CD4-positive, alpha-beta memory T cell (primary cell): ENCODE results near the gene ZNF592. TPM values are rescaled to one million over a fixed set of nuclear protein-coding genes. Genes with fewer than 3 reads are reported as not detected.

ENCODE experiments used
- CTCF ChIA-PET: fragments of 350-600 bp; sonication (Branson Sonifier 250); formaldehyde crosslinking; loops from one replicate; lab custom pipeline; 2021; ENCODE audit warnings: inconsistent platforms; ENCODE audit not compliant: partially characterized antibody; lab: Charles Lee
- POLR2A ChIA-PET: fragments of 350-600 bp; sonication (Branson Sonifier 250); formaldehyde crosslinking; loops from one replicate; lab custom pipeline; 2021; ENCODE audit not compliant: partially characterized antibody; lab: Charles Lee
- DNase-seq, 5 donors: peaks; one replicate each; pipeline versions ENCODE4 v3.0.0 to v3.0.0-alpha.2; 2020 to 2022; ENCODE audit warnings: mixed read lengths in 1 of 5
- H3K27ac ChIP-seq: one replicate; pipeline ENCODE4 v1.7.0; 2013; ENCODE audit warnings: low read depth, low read length
- H3K27me3 ChIP-seq: 2 replicates; pipeline ENCODE4 v1.7.0; 2013; ENCODE audit warnings: mild to moderate bottlenecking, low read length, moderate library complexity; ENCODE audit not compliant: insufficient read depth
- H3K36me3 ChIP-seq: 2 replicates; pipeline ENCODE4 v1.7.0; 2013; ENCODE audit warnings: mild to moderate bottlenecking, low read length, moderate library complexity; ENCODE audit not compliant: insufficient read depth
- H3K4me1 ChIP-seq: 2 replicates; pipeline ENCODE4 v1.7.0; 2013; ENCODE audit warnings: mild to moderate bottlenecking, low read length, moderate library complexity; ENCODE audit not compliant: insufficient read depth
- H3K4me3 ChIP-seq, 2 donors: one replicate each; pipeline ENCODE4 v1.7.0; 2013; ENCODE audit warnings: low read length in 2 of 2, mild to moderate bottlenecking in 1 of 2
- H3K9me3 ChIP-seq, 2 donors: one replicate each; pipeline ENCODE4 v1.7.0; 2013; ENCODE audit warnings: low read length in 2 of 2, control low read depth in 1 of 2; ENCODE audit not compliant: control insufficient read depth in 1 of 2
- H3K27ac Mint-ChIP-seq, 7 donors: one replicate each; pipeline ENCODE4 v1.8.0; 2020 to 2021; ENCODE audit warnings: mixed read lengths in 7 of 7, mild to moderate bottlenecking in 6 of 7, inconsistent platforms in 3 of 7, moderate library complexity in 3 of 7
- H3K27me3 Mint-ChIP-seq, 2 donors: one replicate each; pipeline ENCODE4 v1.8.0; 2020 to 2021; ENCODE audit warnings: mixed read lengths in 2 of 2
- H3K36me3 Mint-ChIP-seq, 2 donors: one replicate each; pipeline ENCODE4 v1.8.0; 2020 to 2021; ENCODE audit warnings: mixed read lengths in 2 of 2, inconsistent platforms in 1 of 2, mild to moderate bottlenecking in 1 of 2
- H3K4me1 Mint-ChIP-seq, 4 donors: one replicate each; pipeline ENCODE4 v1.8.0; 2020 to 2021; ENCODE audit warnings: mixed read lengths in 4 of 4, mild to moderate bottlenecking in 1 of 4
- H3K4me3 Mint-ChIP-seq, 8 donors: one replicate each; pipeline ENCODE4 v1.8.0; 2020 to 2021; ENCODE audit warnings: mixed read lengths in 8 of 8, mild to moderate bottlenecking in 7 of 8, moderate library complexity in 6 of 8, inconsistent platforms in 3 of 8
- H3K9me3 Mint-ChIP-seq, 8 donors: one replicate each; pipeline ENCODE4 v1.8.0; 2020 to 2021; ENCODE audit warnings: mixed read lengths in 8 of 8, mild to moderate bottlenecking in 5 of 8, inconsistent platforms in 3 of 8, moderate library complexity in 1 of 8
- intact Hi-C: fragments of 100-400 bp; cut with micrococcal nuclease; formaldehyde crosslinking; loops from one replicate; pipeline ENCODE4 v1.15.1; 2023
- polyA plus RNA-seq, 2 donors: library from polyadenylated mRNA; unstranded; fragments of 300-500 nt; fragmentation: Illumina TruSeq; gene quantifications; one replicate each; pipeline ENCODE4 v1.2.3, GENCODE V29; 2021
- total RNA-seq, 2 experiments: library from RNA; stranded (reverse); gene quantifications; one replicate each; pipeline ENCODE4 v1.2.3, GENCODE V29; 2021

The ZNF592 gene
- total and polyA plus RNA-seq, 4 experiments from 2014 or later = 1.7 to 42.6 (median 27.1) TPM

- no peaks in the 10 kb centered on the region for H3K9me3 ChIP-seq
- H3K4me1 Mint-ChIP-seq = peaks cover 7 to 11% (median 10%) of the 10 kb centered on the region in 4 donors
- no peaks in the 10 kb centered on the region for H3K36me3 Mint-ChIP-seq
- peak overlapping the region in 6 of 7 donors; percentile 22 to 81 (median 65) for H3K27ac Mint-ChIP-seq
- ChIA-PET CTCF (no interaction called here), POLR2A (no interaction called here)
- peak overlapping the region in 3 of 8 donors; percentile 49 to 63 (median 63) for H3K4me3 Mint-ChIP-seq
- no peaks in the 10 kb centered on the region for H3K36me3 ChIP-seq
- no peak overlapping the region for H3K4me3 ChIP-seq
- H3K4me1 ChIP-seq = peaks cover 10% of the 10 kb centered on the region
- peak in 2 of 5 donors; percentile 19 to 30 for DNase-seq
- intact Hi-C loops = no loop called here
- no peaks in the 10 kb centered on the region for H3K9me3 Mint-ChIP-seq
- H3K27ac ChIP-seq = no peak overlapping the region
- peaks cover 6 to 11% of the 10 kb centered on the region in 2 donors for H3K27me3 Mint-ChIP-seq
- H3K27me3 ChIP-seq = no peaks in the 10 kb centered on the region
Measured at GRCh38 chr15:84818261-84819131, 70.1 kb downstream of the ZNF592 start.

- Mint-ChIP-seq H3K27me3 (peaks cover 6 to 11% of the 10 kb centered on the region in 2 donors), H3K36me3 (no peaks in the 10 kb centered on the region), H3K27ac (peak overlapping the region in 3 of 7 donors; percentile 13 to 81 (median 27)), H3K4me1 (peaks cover 7 to 11% (median 10%) of the 10 kb centered on the region in 4 donors), H3K9me3 (no peaks in the 10 kb centered on the region), H3K4me3 (no peak overlapping the region)
- no peaks in the 10 kb centered on the region for H3K36me3 ChIP-seq
- intact Hi-C loops = no loop called here
- H3K27ac ChIP-seq = no peak overlapping the region
- ChIA-PET CTCF (no interaction called here), POLR2A (no interaction called here)
- H3K4me3 ChIP-seq = no peak overlapping the region
- DNase-seq = no peak
- H3K4me1 ChIP-seq = peaks cover 10% of the 10 kb centered on the region
- H3K27me3 ChIP-seq = no peaks in the 10 kb centered on the region
- no peaks in the 10 kb centered on the region for H3K9me3 ChIP-seq
Measured at GRCh38 chr15:84819291-84819768, 70.9 kb downstream of the ZNF592 start.

GRCh38 chr15:84819791-84820190 lies 71.4 kb downstream of the ZNF592 start:
- no peaks in the 10 kb centered on the region for H3K36me3 Mint-ChIP-seq
- no peaks in the 10 kb centered on the region for H3K9me3 Mint-ChIP-seq
- H3K27ac Mint-ChIP-seq = peak overlapping the region in 1 of 7 donors; percentile 14
- no peak overlapping the region for H3K4me3 ChIP-seq
- peaks cover 6 to 11% of the 10 kb centered on the region in 2 donors for H3K27me3 Mint-ChIP-seq
- intact Hi-C loops = no loop called here
- no peaks in the 10 kb centered on the region for H3K36me3 ChIP-seq
- CTCF ChIA-PET = no interaction called here
- no peak overlapping the region for H3K4me3 Mint-ChIP-seq
- no peaks in the 10 kb centered on the region for H3K27me3 ChIP-seq
- DNase-seq = no peak
- H3K9me3 ChIP-seq = no peaks in the 10 kb centered on the region
- peaks cover 10% of the 10 kb centered on the region for H3K4me1 ChIP-seq
- H3K27ac ChIP-seq = no peak overlapping the region
- H3K4me1 Mint-ChIP-seq = peaks cover 7 to 11% (median 10%) of the 10 kb centered on the region in 4 donors
- POLR2A ChIA-PET = no interaction called here

GRCh38 chr15:84821501-84822021 lies 73.2 kb downstream of the ZNF592 start:
- DNase-seq = no peak
- Histone ChIP-seq H3K36me3 (no peaks in the 10 kb centered on the region), H3K4me1 (peaks cover 10% of the 10 kb centered on the region), H3K27me3 (no peaks in the 10 kb centered on the region), H3K27ac (no peak overlapping the region), H3K9me3 (no peaks in the 10 kb centered on the region), H3K4me3 (no peak overlapping the region)
- Mint-ChIP-seq H3K4me1 (peaks cover 5 to 8% (median 7%) of the 10 kb centered on the region in 4 donors), H3K27ac (no peak overlapping the region), H3K9me3 (no peaks in the 10 kb centered on the region), H3K36me3 (no peaks in the 10 kb centered on the region), H3K4me3 (no peak overlapping the region), H3K27me3 (peaks cover 1 to 4% of the 10 kb centered on the region in 2 donors)
- ChIA-PET POLR2A (interaction anchor here (1.2 kb wide), 1 partner anchor 167 kb away, joined by 4 read pairs; the partner anchor contains the start of gene WDR73), CTCF (interaction anchor here (0.9 to 1.9 kb wide), 2 partner anchors 13 to 223 kb away, joined by 3 to 6 read pairs; no protein-coding TSS in a partner anchor)
- intact Hi-C loops = no loop called here

- H3K9me3 ChIP-seq = no peaks in the 10 kb centered on the region
- no peaks in the 10 kb centered on the region for H3K27me3 ChIP-seq
- H3K36me3 ChIP-seq = no peaks in the 10 kb centered on the region
- peaks cover 7% of the 10 kb centered on the region for H3K4me1 ChIP-seq
- H3K27ac ChIP-seq = no peak overlapping the region
- H3K4me1 Mint-ChIP-seq = peaks cover 4 to 6% (median 5%) of the 10 kb centered on the region in 4 donors
- ChIA-PET CTCF (interaction anchor here (1.3 to 1.9 kb wide), 2 partner anchors 12 to 235 kb away, joined by 4 to 6 read pairs; no protein-coding TSS in a partner anchor), POLR2A (no interaction called here)
- no peaks in the 10 kb centered on the region for H3K9me3 Mint-ChIP-seq
- H3K27ac Mint-ChIP-seq = no peak overlapping the region
- H3K36me3 Mint-ChIP-seq = no peaks in the 10 kb centered on the region
- intact Hi-C loops = no loop called here
- H3K4me3 Mint-ChIP-seq = no peak overlapping the region
- H3K27me3 Mint-ChIP-seq = peaks cover 0 to 2% of the 10 kb centered on the region in 2 donors
- DNase-seq = no peak
- H3K4me3 ChIP-seq = no peak overlapping the region
Measured at GRCh38 chr15:84822653-84823281, 74.4 kb downstream of the ZNF592 start.

- H3K27ac Mint-ChIP-seq = no peak overlapping the region
- Histone ChIP-seq H3K4me3 (no peak overlapping the region), H3K36me3 (no peaks in the 10 kb centered on the region), H3K9me3 (no peaks in the 10 kb centered on the region), H3K4me1 (peaks cover 1% of the 10 kb centered on the region), H3K27me3 (no peaks in the 10 kb centered on the region), H3K27ac (no peak overlapping the region)
- H3K4me3 Mint-ChIP-seq = no peak overlapping the region
- intact Hi-C loops = no loop called here
- peaks cover 0 to 1% (median 0%) of the 10 kb centered on the region in 4 donors for H3K4me1 Mint-ChIP-seq
- H3K27me3 Mint-ChIP-seq = no peaks in the 10 kb centered on the region
- H3K9me3 Mint-ChIP-seq = no peaks in the 10 kb centered on the region
- no peak for DNase-seq
- ChIA-PET CTCF (interaction anchor here (1.3 to 1.9 kb wide), 2 partner anchors 11 to 236 kb away, joined by 4 to 6 read pairs; no protein-coding TSS in a partner anchor), POLR2A (no interaction called here)
- H3K36me3 Mint-ChIP-seq = no peaks in the 10 kb centered on the region
Measured at GRCh38 chr15:84823282-84823878, 75.0 kb downstream of the ZNF592 start.
